ENCODE measurements around the gene CRLF1.
"Not testable (repeated sequence)": the region's sequence is repeated elsewhere in the genome, so short reads cannot be mapped to it uniquely, and the experiment has no call there.

Gene CRLF1

GRCh38 chr19:18608102-18608804 lies 1.7 kb upstream of the CRLF1 start:
- no peak for DNase-seq

- no peak for DNase-seq
Observed at GRCh38 chr19:18607226-18608101, 865 bp upstream of the CRLF1 start.

GRCh38 chr19:18605546-18606280 lies 886 bp downstream of the CRLF1 start:
- no peak for DNase-seq

- no peak for DNase-seq
Observed at GRCh38 chr19:18605196-18605545, 1.4 kb downstream of the CRLF1 start.

- no peak for DNase-seq
Observed at GRCh38 chr19:18604820-18605159, 1.8 kb downstream of the CRLF1 start.

GRCh38 chr19:18603958-18604819 lies 2.4 kb downstream of the CRLF1 start:
- DNase-seq = no peak

GRCh38 chr19:18603255-18603957 lies 3.2 kb downstream of the CRLF1 start:
- DNase-seq = no peak

GRCh38 chr19:18601875-18602274 lies 4.7 kb downstream of the CRLF1 start:
- DNase-seq = no peak

GRCh38 chr19:18600692-18601397 lies 5.8 kb downstream of the CRLF1 start:
- not testable (repeated sequence) for DNase-seq

GRCh38 chr19:18599485-18599884 lies 7.1 kb downstream of the CRLF1 start:
- no peak for DNase-seq

- no peak for DNase-seq
Observed at GRCh38 chr19:18597809-18598660, 8.6 kb downstream of the CRLF1 start.

- DNase-seq = no peak
Observed at GRCh38 chr19:18596752-18597157, 9.8 kb downstream of the CRLF1 start.

GRCh38 chr19:18595475-18595874 lies 11.1 kb downstream of the CRLF1 start:
- DNase-seq = no peak

GRCh38 chr19:18594824-18595373 lies 11.7 kb downstream of the CRLF1 start:
- DNase-seq = no peak

- no peak for DNase-seq
Observed at GRCh38 chr19:18594096-18594823, 12.3 kb downstream of the CRLF1 start.

- DNase-seq = no peak
Observed at GRCh38 chr19:18593367-18594095, 13.1 kb downstream of the CRLF1 start.

- not testable (repeated sequence) for DNase-seq
Observed at GRCh38 chr19:18592732-18593131, 13.9 kb downstream of the CRLF1 start.

GRCh38 chr19:18591735-18592385 lies 14.7 kb downstream of the CRLF1 start:
- no peak for DNase-seq
